Daoy (cell line): ENCODE measurements around the gene SPIN1. TPM values are rescaled to one million over a fixed set of nuclear protein-coding genes. Genes with fewer than 3 reads are reported as not detected.

Source experiments
- DNase-seq: peaks from one replicate; pipeline ENCODE4 v3.0.0-alpha.2; 2015; ENCODE audit warnings: low read depth
- total RNA-seq: library from RNA; depleted of rRNA; stranded (reverse); fragments of >200 nt; shearing (Covaris generic); gene quantifications from 2 replicates; pipeline ENCODE4 v1.2.3, GENCODE V29; 2014

SPIN1 gene
- total RNA-seq, 1 experiment from 2014 or later = 106 TPM

GRCh38 chr9:88388886-88389605, 802 bp downstream of the SPIN1 start:
- DNase-seq = peak; percentile 84

GRCh38 chr9:88390371-88390990, 2.2 kb downstream of the SPIN1 start:
- no peak for DNase-seq

- DNase-seq = no peak
These were observed 3.0 kb downstream of the SPIN1 start for GRCh38 chr9:88391236-88391635.

GRCh38 chr9:88391921-88392320, 3.7 kb downstream of the SPIN1 start:
- DNase-seq = no peak

- DNase-seq = no peak
These were observed 4.3 kb downstream of the SPIN1 start for GRCh38 chr9:88392549-88392948.

- DNase-seq = peak; percentile 55
These were observed 8.8 kb downstream of the SPIN1 start for GRCh38 chr9:88396836-88397577.

GRCh38 chr9:88398016-88398415, 9.8 kb downstream of the SPIN1 start:
- no peak for DNase-seq

- peak; percentile 73 for DNase-seq
These were observed 11.7 kb downstream of the SPIN1 start for GRCh38 chr9:88399966-88400365.

- no peak for DNase-seq
These were observed 15.1 kb downstream of the SPIN1 start for GRCh38 chr9:88403340-88403739.

GRCh38 chr9:88406051-88406450, 17.8 kb downstream of the SPIN1 start:
- DNase-seq = no peak

- DNase-seq = no peak
These were observed 23.2 kb downstream of the SPIN1 start for GRCh38 chr9:88411471-88411870.

GRCh38 chr9:88414298-88414697, 26.1 kb downstream of the SPIN1 start:
- no peak for DNase-seq

- no peak for DNase-seq
These were observed 29.8 kb downstream of the SPIN1 start for GRCh38 chr9:88418025-88418424.

GRCh38 chr9:88418715-88419540, 30.7 kb downstream of the SPIN1 start:
- DNase-seq = peak; percentile 23

- no peak for DNase-seq
These were observed 32.0 kb downstream of the SPIN1 start for GRCh38 chr9:88420227-88420626.

- DNase-seq = no peak
These were observed 33.1 kb downstream of the SPIN1 start for GRCh38 chr9:88421348-88421747.

- peak; percentile 41 for DNase-seq
These were observed 37.3 kb downstream of the SPIN1 start for GRCh38 chr9:88425538-88425950.

- no peak for DNase-seq
These were observed 38.4 kb downstream of the SPIN1 start for GRCh38 chr9:88426651-88427050.

- DNase-seq = no peak
These were observed 41.6 kb downstream of the SPIN1 start for GRCh38 chr9:88429595-88430430.

- peak; percentile 18 for DNase-seq
These were observed 45.5 kb downstream of the SPIN1 start for GRCh38 chr9:88433583-88434255.
